GM12801 (cell line): ENCODE measurements around the gene ESF1.

ENCODE experiments used
- CTCF ChIP-seq: IDR thresholded peaks from one replicate; pipeline ENCODE4 v1.5.1; 2011; ENCODE audit warnings: control low read depth; ENCODE audit not compliant: insufficient read length; ENCODE audit errors: extremely low read depth

Gene ESF1

GRCh38 chr20:13784893-13785715, at the start of gene ESF1, which contains the start of gene NDUFAF5:
TSS of gene ESF1 (minus strand) at chr20:13784919. CDS start at chr20:13783140, 1,779 bp downstream.
TSS of gene NDUFAF5 (plus strand) at chr20:13785028. CDS start at chr20:13785069, 41 bp downstream.
- no peak for TF ChIP-seq CTCF

- TF ChIP-seq CTCF: no peak
Observed at GRCh38 chr20:13831476-13831875, 46.8 kb upstream of the ESF1 start.

GRCh38 chr20:13825465-13825864, 40.7 kb upstream of the ESF1 start:
- no peak for TF ChIP-seq CTCF

GRCh38 chr20:13824459-13824858, 39.7 kb upstream of the ESF1 start:
- TF ChIP-seq CTCF: no peak

GRCh38 chr20:13822459-13822858, 37.7 kb upstream of the ESF1 start:
- no peak for TF ChIP-seq CTCF

- TF ChIP-seq CTCF: no peak
Observed at GRCh38 chr20:13821876-13822275, 37.2 kb upstream of the ESF1 start.

- TF ChIP-seq CTCF: no peak
Observed at GRCh38 chr20:13819885-13820645, 35.3 kb upstream of the ESF1 start.
